ENCODE data around the gene C10orf62.

GRCh38 chr10:97549587-97550322, 39.8 kb upstream of the C10orf62 start:
- TF ChIP-seq, protein P1, sequence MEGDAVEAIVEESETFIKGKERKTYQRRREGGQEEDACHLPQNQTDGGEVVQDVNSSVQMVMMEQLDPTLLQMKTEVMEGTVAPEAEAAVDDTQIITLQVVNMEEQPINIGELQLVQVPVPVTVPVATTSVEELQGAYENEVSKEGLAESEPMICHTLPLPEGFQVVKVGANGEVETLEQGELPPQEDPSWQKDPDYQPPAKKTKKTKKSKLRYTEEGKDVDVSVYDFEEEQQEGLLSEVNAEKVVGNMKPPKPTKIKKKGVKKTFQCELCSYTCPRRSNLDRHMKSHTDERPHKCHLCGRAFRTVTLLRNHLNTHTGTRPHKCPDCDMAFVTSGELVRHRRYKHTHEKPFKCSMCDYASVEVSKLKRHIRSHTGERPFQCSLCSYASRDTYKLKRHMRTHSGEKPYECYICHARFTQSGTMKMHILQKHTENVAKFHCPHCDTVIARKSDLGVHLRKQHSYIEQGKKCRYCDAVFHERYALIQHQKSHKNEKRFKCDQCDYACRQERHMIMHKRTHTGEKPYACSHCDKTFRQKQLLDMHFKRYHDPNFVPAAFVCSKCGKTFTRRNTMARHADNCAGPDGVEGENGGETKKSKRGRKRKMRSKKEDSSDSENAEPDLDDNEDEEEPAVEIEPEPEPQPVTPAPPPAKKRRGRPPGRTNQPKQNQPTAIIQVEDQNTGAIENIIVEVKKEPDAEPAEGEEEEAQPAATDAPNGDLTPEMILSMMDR (IDR thresholded peaks at IDR 0.05): no peak
- no peak for TF ChIP-seq POLR2A (IDR thresholded peaks at IDR 0.05)
